Mucosa of gallbladder (tissue), 1 donor: ENCODE data around the gene OR5K3. TPM values are rescaled to one million over a fixed set of nuclear protein-coding genes. Genes with fewer than 3 reads are reported as not detected.
A peak's percentile ranks its signal among the peaks of the same experiment; 100 is the strongest.
"Not testable (repeated sequence)": the region's sequence is repeated elsewhere in the genome, so short reads cannot be mapped to it uniquely, and the experiment has no call there.

Experiments used
- DNase-seq: peaks from one replicate; pipeline ENCODE4 v3.0.0-alpha.2; 2020; ENCODE audit warnings: low spot score
- total RNA-seq: library from RNA; stranded (reverse); gene quantifications from one replicate; pipeline ENCODE4 v1.2.1, GENCODE V29; 2021
- donor health status: DM: no; HTN: no; CAD: no.

Gene OR5K3
- not detected for total RNA-seq

GRCh38 chr3:98390366-98390765 lies at the start of gene OR5K3:
OR5K3 (plus strand) TSS chr3:98390666; CDS start chr3:98390666, 0 bp downstream.
- DNase-seq: no peak

GRCh38 chr3:98341758-98342157 lies 48.7 kb upstream of the OR5K3 start:
- DNase-seq: no peak

GRCh38 chr3:98343647-98344507 lies 46.6 kb upstream of the OR5K3 start:
- DNase-seq: peak; percentile 18

- no peak for DNase-seq
Observed at GRCh38 chr3:98350082-98350481, 40.4 kb upstream of the OR5K3 start.

- no peak for DNase-seq
Observed at GRCh38 chr3:98353554-98353953, 36.9 kb upstream of the OR5K3 start, which contains the start of gene OR5K4. OR5K4 (plus strand) TSS chr3:98353854; CDS start chr3:98353854, 0 bp downstream.

GRCh38 chr3:98359250-98359649 lies 31.2 kb upstream of the OR5K3 start:
- no peak for DNase-seq

- DNase-seq: no peak
Observed at GRCh38 chr3:98359993-98360675, 30.3 kb upstream of the OR5K3 start.

- no peak for DNase-seq
Observed at GRCh38 chr3:98360681-98361080, 29.8 kb upstream of the OR5K3 start.

- DNase-seq: no peak
Observed at GRCh38 chr3:98361289-98361688, 29.2 kb upstream of the OR5K3 start.

- DNase-seq: no peak
Observed at GRCh38 chr3:98367464-98368246, 22.8 kb upstream of the OR5K3 start.

GRCh38 chr3:98371186-98371585 lies 19.3 kb upstream of the OR5K3 start:
- no peak for DNase-seq

GRCh38 chr3:98371853-98372252 lies 18.6 kb upstream of the OR5K3 start:
- DNase-seq: no peak

- DNase-seq: no peak
Observed at GRCh38 chr3:98372445-98372844, 18.0 kb upstream of the OR5K3 start.

GRCh38 chr3:98376631-98377030 lies 13.8 kb upstream of the OR5K3 start:
- DNase-seq: no peak

GRCh38 chr3:98388147-98388546 lies 2.3 kb upstream of the OR5K3 start:
- DNase-seq: no peak

GRCh38 chr3:98395101-98395500 lies 4.6 kb downstream of the OR5K3 start:
- no peak for DNase-seq

GRCh38 chr3:98396482-98396881 lies 6.0 kb downstream of the OR5K3 start:
- DNase-seq: not testable (repeated sequence)

GRCh38 chr3:98398513-98398912 lies 8.0 kb downstream of the OR5K3 start:
- no peak for DNase-seq

- no peak for DNase-seq
Observed at GRCh38 chr3:98402507-98402906, 12.0 kb downstream of the OR5K3 start.

GRCh38 chr3:98404010-98404409 lies 13.5 kb downstream of the OR5K3 start:
- DNase-seq: no peak

- no peak for DNase-seq
Observed at GRCh38 chr3:98406034-98406433, 15.6 kb downstream of the OR5K3 start.

GRCh38 chr3:98432575-98432974 lies 42.1 kb downstream of the OR5K3 start:
- DNase-seq: no peak
